Measurements from ENCODE around the gene TRPM5.

The TRPM5 gene

GRCh38 chr11:2432171-2432621, 12.1 kb downstream of the TRPM5 start:
- no peak for TF ChIP-seq CTCF (IDR thresholded peaks at IDR 0.05)
- peak in 1 of 2 donors; percentile 51 for DNase-seq
- Histone ChIP-seq H3K36me3 (no peaks in the 10 kb centered on the region), H3K27me3 (peaks cover 0 to 40% of the 10 kb centered on the region in 2 donors), H3K9me3 (no peaks in the 10 kb centered on the region), H3K4me1 (no peaks in the 10 kb centered on the region), H3K27ac (no peak overlapping the region), H3K4me3 (no peak overlapping the region)
- intact Hi-C loops (cut with DNase I; ENCODE audit: low total_unique reads), result no loop called here

GRCh38 chr11:2431395-2431794, 12.9 kb downstream of the TRPM5 start:
- intact Hi-C loops (cut with DNase I; ENCODE audit: low total_unique reads), result no loop called here
- Histone ChIP-seq H3K36me3 (no peaks in the 10 kb centered on the region), H3K4me1 (no peaks in the 10 kb centered on the region), H3K27ac (no peak overlapping the region), H3K27me3 (peaks cover 0 to 36% of the 10 kb centered on the region in 2 donors), H3K9me3 (no peaks in the 10 kb centered on the region), H3K4me3 (no peak overlapping the region)
- no peak for DNase-seq
- TF ChIP-seq CTCF (IDR thresholded peaks at IDR 0.05), result no peak

GRCh38 chr11:2428322-2428795, 16.0 kb downstream of the TRPM5 start:
- H3K4me1 ChIP-seq, result no peaks in the 10 kb centered on the region
- H3K9me3 ChIP-seq, result no peaks in the 10 kb centered on the region
- peak; percentile 43 to 46 for TF ChIP-seq CTCF (IDR thresholded peaks at IDR 0.05)
- peak in 1 of 2 donors; percentile 71 for DNase-seq
- peaks cover 0 to 50% of the 10 kb centered on the region in 2 donors for H3K27me3 ChIP-seq
- H3K4me3 ChIP-seq, result no peak overlapping the region
- H3K27ac ChIP-seq, result no peak overlapping the region
- no peaks in the 10 kb centered on the region for H3K36me3 ChIP-seq
- intact Hi-C loops (cut with DNase I; ENCODE audit: low total_unique reads), result loop anchor here (1.0 to 10.0 kb wide), 2 partner anchors 103 to 466 kb away; no protein-coding TSS in a partner anchor

- no peak overlapping the region for H3K4me3 ChIP-seq
- no peak overlapping the region for H3K27ac ChIP-seq
- no peaks in the 10 kb centered on the region for H3K4me1 ChIP-seq
- intact Hi-C loops (cut with DNase I; ENCODE audit: low total_unique reads), result loop anchor here (1.0 to 10.0 kb wide), 2 partner anchors 103 to 467 kb away; no protein-coding TSS in a partner anchor
- no peak for TF ChIP-seq CTCF (IDR thresholded peaks at IDR 0.05)
- H3K27me3 ChIP-seq, result peaks cover 0 to 52% of the 10 kb centered on the region in 2 donors
- no peaks in the 10 kb centered on the region for H3K9me3 ChIP-seq
- DNase-seq, result no peak
- H3K36me3 ChIP-seq, result no peaks in the 10 kb centered on the region
Measured at GRCh38 chr11:2427721-2428321, 16.5 kb downstream of the TRPM5 start.

GRCh38 chr11:2426826-2427521, 17.3 kb downstream of the TRPM5 start:
- H3K9me3 ChIP-seq, result no peaks in the 10 kb centered on the region
- H3K36me3 ChIP-seq, result no peaks in the 10 kb centered on the region
- H3K27me3 ChIP-seq, result peaks cover 0 to 53% of the 10 kb centered on the region in 2 donors
- H3K27ac ChIP-seq, result no peak overlapping the region
- intact Hi-C loops (cut with DNase I; ENCODE audit: low total_unique reads), result loop anchor here (10.0 kb wide), 1 partner anchor 468 kb away; no protein-coding TSS in a partner anchor
- DNase-seq, result no peak
- H3K4me3 ChIP-seq, result no peak overlapping the region
- no peaks in the 10 kb centered on the region for H3K4me1 ChIP-seq
- TF ChIP-seq CTCF (IDR thresholded peaks at IDR 0.05), result no peak

Measured in tibial artery (tissue), 4 donors.